HG03457 (cell line): ENCODE data around the gene ARPIN.
"Not testable (repeated sequence)": the region's sequence is repeated elsewhere in the genome, so short reads cannot be mapped to it uniquely, and the experiment has no call there.

ENCODE experiments used
- ATAC-seq: cut with Tn5 transposase; IDR thresholded peaks from one replicate; pipeline ENCODE4 v1.9.1; 2021; ENCODE audit warnings: moderate number of reproducible peaks; ENCODE audit not compliant: unreplicated experiment

Gene ARPIN

DNA sequence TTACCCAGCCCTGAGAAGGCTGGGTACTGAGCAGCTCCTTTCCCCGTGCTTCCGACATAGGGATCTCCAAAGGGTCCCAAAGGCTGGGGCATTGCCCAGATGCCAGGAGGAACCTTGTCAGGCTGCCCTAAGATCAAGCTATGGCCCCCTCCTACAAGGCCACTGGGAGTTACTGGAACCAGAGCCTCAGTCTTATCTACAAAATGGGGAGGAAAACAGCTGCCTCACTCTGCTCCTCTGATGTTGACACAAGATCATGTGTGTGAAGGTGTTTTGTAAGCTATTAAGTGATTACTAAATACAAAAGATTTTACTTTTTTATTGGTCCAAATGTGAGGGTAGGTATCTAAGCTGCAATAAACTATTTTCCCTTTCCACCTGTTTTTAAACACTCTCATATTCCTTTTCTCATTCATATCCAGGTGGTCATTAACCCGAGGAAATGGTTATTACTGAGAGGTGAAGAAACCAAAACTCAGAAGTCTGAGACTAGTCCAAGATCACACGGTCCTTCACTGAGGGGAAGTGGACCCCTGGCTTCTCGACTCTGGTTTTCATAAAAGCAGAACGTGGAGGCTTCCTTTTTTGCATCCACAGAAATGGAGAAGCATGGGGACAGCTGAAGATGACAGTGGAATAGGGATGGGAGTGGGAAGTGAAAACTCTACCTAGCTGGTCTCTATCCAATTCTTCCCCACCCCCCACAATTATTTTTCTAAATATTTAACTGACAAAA is 1.7 kb downstream of the ARPIN start:
- no peak for ATAC-seq

- no peak for ATAC-seq
These were observed 3.1 kb downstream of the ARPIN start for GRCh38 chr15:89909611-89910010.

- no peak for ATAC-seq
These were observed 4.5 kb downstream of the ARPIN start for GRCh38 chr15:89908226-89908625.

- no peak for ATAC-seq
These were observed 5.5 kb downstream of the ARPIN start for GRCh38 chr15:89907289-89907688.

DNA sequence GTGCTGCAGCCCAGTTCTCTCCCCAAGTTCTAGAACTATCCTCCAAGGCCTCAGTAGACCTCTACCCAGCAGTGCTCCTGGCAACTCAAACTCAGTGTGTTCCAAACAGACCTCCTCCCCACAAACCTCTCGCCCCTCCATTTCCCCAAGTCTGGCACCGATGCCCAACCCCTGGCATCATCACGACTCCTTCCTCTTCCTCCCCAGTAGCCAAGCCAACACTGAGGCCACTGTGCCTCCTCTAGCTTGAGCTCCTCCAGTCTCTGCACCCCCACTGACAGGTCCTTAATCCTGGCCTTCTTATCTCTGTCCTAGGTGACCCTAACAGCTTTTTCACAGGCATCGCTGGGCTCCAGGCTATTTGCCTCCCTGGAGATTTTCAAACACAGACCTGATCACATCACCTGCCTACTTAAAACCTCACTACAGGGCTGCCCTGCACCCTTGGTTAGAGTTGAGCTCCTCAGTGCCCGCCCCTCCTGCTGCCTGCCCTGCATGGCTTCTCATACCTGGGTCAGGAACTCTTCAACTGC is 6.8 kb downstream of the ARPIN start:
- ATAC-seq = no peak

GRCh38 chr15:89904519-89904918 is 8.2 kb downstream of the ARPIN start:
- no peak for ATAC-seq

- ATAC-seq = no peak
These were observed 9.0 kb downstream of the ARPIN start for GRCh38 chr15:89903858-89904130.

DNA sequence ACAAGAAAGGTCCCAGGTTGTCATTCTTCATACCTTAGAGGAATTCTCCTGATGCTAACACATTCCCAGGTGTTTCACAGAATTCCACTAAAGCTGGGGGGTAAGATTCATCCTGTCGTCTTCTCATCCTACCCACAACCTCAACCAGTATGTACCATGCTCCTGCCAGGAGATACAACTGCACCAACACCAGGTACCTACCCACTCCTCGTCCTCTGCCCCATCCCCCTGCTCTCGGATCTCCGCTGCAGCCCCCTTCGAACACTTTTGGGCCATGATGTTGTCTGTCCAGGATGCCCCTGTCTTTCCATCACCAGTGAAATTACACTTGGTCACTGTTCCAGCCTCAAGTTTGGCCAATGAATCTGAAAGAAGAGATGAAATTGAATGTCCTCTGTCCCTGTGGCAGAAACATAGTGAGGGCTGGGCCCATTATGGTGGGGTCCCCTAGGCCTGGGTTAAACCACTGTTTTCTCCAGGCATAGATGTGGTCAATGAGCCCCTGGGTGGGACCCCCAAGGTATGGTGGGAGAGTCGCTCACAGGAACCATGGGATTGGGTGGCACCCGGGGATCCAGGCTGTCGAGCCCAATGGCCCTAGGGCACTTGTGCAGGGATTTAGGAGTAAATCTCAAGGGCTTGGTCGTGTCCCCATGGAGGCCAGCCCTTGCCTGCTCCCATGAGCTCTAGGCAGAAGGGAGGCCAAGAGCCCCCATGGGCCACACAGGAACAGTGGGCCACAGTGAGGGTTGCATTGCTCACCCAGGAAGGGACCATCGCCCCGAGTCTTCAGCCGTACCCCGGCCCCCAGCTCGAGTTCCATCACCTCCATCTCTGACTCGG is 9.5 kb downstream of the ARPIN start:
- ATAC-seq = no peak

- no peak for ATAC-seq
These were observed 11.9 kb downstream of the ARPIN start for GRCh38 chr15:89900849-89901248.

GRCh38 chr15:89899951-89900567 is 12.7 kb downstream of the ARPIN start:
- no peak for ATAC-seq

- ATAC-seq = no peak
These were observed 13.3 kb downstream of the ARPIN start for GRCh38 chr15:89899295-89899945.

DNA sequence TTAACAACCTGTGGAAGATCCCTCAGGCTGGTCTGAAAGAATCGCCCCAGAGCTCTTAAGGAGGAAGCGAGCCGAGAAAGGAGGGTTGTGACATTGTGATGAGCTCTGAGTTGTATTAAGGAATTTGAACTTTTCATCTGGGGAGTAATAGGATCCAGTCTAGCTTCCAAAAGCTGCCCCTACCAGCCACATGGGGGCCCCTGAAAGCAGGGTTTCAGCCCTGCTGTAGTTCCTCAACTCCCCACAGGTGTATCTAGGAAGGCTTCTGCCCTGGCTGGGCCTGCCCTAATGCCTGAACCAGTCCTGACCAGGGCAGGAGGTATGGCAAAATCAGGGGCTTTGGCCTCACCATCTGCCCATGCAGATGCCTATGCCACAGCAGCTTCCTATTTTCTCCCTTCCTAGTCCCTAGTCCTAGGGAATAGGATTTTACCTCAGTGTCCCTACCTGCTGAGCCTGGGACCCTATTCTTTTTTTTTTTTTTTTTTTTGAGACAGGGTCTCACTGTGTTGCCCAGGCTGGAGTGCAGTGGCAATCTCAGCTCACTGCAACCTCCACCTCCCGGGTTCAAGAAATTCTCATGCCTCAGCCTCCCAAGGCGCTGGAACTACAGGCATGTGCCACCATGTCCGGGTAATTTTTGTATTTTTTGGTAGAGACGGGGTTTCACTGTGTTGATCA is 14.0 kb downstream of the ARPIN start:
- no peak for ATAC-seq

- ATAC-seq = no peak
These were observed 14.6 kb downstream of the ARPIN start for GRCh38 chr15:89898146-89898545.

DNA sequence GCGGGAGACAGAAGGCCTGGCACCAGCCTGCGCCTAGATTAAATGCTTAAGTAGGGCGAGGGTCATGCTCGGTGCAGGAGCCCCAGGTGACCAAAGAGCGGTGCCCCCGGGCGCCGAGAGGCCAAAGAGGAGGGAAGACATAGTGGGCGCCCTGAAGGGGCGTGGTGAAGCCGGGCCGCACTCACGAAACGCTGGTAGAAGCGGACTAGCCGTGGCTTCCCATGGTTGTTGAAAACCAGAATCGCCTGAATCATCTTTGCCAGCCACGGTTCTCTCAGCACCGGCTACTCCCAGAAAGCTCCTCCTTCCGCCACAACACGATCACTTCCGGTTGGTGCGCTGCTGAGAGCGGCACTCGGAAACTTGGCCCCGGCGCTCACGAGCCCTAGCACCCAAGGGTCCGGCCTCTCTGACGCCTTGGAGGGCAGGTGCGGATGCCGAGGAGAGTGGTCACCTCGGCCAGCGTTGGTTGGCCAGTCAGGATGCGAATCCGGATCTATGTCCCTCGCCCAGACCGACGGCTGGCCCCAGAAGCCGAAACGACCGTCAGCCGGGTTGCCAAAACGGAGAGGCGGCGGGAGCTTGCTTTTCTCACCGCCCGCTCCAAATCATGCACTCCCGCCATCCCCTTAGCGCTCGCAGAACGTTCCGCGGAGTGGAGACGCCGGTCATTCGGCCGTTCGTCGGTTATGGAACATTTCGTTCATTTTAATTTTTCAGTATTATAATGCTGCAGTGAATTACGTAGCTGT is 18.9 kb downstream of the ARPIN start, which contains the start of gene AP3S2:
AP3S2 (minus strand) TSS at position 299 of the 752 bp plus-strand sequence; CDS start at position 254, 45 bp downstream.
- peak; percentile 82 for ATAC-seq

- no peak for ATAC-seq
These were observed 19.7 kb downstream of the ARPIN start for GRCh38 chr15:89893027-89893426.

DNA sequence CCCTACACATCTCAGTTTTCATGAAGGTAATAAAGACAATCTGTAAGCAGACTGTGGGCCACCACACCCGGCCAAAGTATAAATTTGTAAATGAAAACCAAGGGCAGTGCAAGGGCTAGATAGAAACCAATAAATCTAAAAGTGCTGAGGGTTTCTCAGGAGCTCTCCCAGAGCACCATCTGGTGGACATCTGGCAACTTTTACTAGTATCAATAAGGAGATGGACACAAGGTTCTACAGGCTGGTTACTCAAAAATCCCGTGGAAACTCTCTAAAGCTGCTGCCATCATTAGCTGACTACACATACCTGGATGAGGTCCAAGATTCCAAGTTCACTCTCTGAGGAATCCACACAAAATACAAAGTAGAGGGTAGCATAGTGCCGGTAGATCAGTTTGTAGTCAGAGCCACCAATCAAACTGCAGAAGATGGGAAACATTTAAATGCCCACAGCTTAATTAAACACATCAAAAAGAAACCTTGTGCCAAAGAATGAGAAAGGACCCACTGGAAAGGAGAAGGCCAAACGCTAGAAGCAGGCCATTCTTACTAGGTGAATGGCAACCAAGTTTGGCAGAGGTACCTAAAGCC is 24.4 kb downstream of the ARPIN start:
- no peak for ATAC-seq

DNA sequence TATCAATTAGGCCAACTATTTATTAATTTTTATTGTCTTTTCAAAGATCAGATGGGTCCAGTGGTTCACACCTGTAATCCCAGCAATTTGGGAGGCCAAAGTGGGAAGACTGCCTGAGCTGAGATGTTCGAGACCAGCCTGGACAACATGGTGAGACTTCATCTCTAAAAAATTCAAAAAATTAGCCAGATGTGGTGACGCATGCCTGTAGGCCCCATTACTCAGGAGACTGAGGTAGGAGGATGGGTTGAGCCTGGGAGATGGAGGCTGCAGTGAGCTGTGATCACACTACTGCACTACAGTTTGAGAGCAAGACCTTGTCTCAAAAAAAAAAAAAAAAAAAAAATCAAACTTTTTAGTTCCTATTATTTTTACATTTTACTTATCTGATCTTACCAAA is 27.1 kb downstream of the ARPIN start:
- ATAC-seq = no peak

DNA sequence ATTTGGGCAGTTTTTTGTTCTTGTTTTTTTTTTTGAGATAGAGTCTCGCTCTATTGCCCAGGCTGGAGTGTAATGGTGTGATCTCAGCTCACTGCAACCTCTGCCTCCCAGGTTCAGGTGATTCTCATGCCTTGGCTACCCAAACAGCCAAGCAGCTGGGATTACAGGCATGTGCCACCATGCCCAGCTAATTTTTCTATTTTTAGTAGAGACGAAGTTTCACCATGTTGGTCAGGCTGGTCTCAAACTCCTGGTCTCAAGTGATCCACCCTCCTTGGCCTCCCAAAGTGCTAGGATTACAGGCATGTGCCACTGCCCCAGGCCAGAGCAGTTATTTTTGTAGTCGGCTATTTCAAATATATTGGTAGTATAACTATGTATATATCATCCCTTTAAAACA is 27.6 kb downstream of the ARPIN start:
- ATAC-seq = not testable (repeated sequence)

DNA sequence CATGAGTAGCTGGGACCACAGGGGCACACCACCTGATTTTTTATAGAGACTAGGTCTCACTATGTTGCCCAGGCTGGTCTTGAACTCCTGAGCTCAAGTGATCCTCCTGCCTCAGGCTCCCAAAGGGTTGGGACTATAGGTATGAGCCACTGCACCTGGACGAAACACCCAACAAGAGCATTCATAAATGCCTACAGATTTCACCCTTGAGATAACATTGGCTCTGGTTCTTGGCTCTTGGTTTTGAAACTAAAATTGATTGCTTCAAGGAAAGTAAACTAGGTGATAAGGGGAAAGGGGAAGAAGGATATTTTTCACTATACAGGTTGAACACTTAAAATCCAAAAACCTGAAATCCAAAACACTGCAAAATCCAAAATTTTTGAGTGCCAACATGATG is 29.2 kb downstream of the ARPIN start:
- ATAC-seq = no peak

DNA sequence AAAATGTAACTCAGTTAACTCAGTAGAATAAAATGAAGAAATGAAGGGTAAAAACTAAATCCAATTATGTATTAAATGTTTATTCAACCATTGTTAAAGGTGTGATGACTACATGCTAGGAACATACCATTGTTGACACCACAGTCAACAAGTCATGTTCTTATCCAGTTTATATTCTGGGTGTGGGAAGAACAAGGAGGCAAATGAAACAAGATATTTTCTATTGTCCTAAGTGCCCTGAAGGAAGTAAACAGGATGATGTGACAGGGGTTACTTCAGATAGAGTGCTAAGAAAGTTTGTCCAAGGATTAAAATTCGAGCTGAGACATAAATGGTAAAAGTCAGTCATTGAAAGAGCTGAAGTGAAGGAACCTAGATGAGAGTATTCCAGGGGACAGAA is 32.0 kb downstream of the ARPIN start:
- no peak for ATAC-seq
